Epithelial cell of esophagus (primary cell): ENCODE results near the gene SYK.

Source experiments
- DNase-seq: peaks from one replicate; pipeline ENCODE4 v3.0.0; 2010; ENCODE audit warnings: low read depth
- H3K4me3 ChIP-seq: 2 replicates; pipeline ENCODE4 v1.5.1; 2011; ENCODE audit warnings: mild to moderate bottlenecking, low read length, control low read depth
- TF ChIP-seq, protein P1 (sequence below): IDR thresholded peaks from 2 replicates; pipeline ENCODE4 v1.5.1; 2011; ENCODE audit warnings: low read depth, mild to moderate bottlenecking, low read length, control low read depth, inconsistent platforms; ENCODE audit not compliant: insufficient read depth; ENCODE audit errors: missing control alignments

Gene SYK

GRCh38 chr9:90888941-90889340 is 87.3 kb downstream of the SYK start:
- no peak overlapping the region for H3K4me3 ChIP-seq
- TF ChIP-seq, protein P1, sequence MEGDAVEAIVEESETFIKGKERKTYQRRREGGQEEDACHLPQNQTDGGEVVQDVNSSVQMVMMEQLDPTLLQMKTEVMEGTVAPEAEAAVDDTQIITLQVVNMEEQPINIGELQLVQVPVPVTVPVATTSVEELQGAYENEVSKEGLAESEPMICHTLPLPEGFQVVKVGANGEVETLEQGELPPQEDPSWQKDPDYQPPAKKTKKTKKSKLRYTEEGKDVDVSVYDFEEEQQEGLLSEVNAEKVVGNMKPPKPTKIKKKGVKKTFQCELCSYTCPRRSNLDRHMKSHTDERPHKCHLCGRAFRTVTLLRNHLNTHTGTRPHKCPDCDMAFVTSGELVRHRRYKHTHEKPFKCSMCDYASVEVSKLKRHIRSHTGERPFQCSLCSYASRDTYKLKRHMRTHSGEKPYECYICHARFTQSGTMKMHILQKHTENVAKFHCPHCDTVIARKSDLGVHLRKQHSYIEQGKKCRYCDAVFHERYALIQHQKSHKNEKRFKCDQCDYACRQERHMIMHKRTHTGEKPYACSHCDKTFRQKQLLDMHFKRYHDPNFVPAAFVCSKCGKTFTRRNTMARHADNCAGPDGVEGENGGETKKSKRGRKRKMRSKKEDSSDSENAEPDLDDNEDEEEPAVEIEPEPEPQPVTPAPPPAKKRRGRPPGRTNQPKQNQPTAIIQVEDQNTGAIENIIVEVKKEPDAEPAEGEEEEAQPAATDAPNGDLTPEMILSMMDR: no peak
- no peak for DNase-seq

GRCh38 chr9:90890146-90890810 is 88.7 kb downstream of the SYK start:
- TF ChIP-seq, protein P1: no peak
- DNase-seq: no peak
- no peak overlapping the region for H3K4me3 ChIP-seq

- no peak overlapping the region for H3K4me3 ChIP-seq
- no peak for DNase-seq
- TF ChIP-seq, protein P1: no peak
These were observed 89.9 kb downstream of the SYK start for GRCh38 chr9:90891308-90892040.

- TF ChIP-seq, protein P1: no peak
- DNase-seq: no peak
- no peak overlapping the region for H3K4me3 ChIP-seq
These were observed 91.3 kb downstream of the SYK start for GRCh38 chr9:90892918-90893317.

DNA sequence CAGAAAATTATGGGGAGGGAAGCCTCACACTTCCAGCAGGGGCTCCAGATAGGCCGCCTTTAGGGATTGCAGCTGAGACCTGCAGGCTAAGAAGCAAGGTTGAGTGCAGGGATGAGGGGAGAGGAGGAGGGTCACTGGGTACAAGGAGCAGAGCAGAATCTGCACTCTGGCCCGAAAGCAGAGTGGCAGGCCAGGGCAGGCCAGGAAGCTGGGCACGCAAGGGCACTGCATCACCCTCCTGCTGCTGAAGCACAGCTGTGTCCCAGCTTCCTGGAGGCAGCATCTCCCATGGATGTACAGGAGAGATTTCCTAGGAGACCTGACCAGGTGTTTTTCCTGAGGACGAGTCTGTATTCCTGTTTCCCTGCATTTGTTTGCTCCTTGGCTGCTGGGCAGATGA is 92.1 kb downstream of the SYK start:
- H3K4me3 ChIP-seq: no peak overlapping the region
- TF ChIP-seq, protein P1: no peak
- no peak for DNase-seq

- TF ChIP-seq, protein P1: peak; percentile 67
- H3K4me3 ChIP-seq: no peak overlapping the region
- DNase-seq: no peak
These were observed 93.5 kb downstream of the SYK start for GRCh38 chr9:90894986-90895687.
